Astrocyte of the cerebellum (primary cell): ENCODE data around the gene PDHA2.

ENCODE experiments used
- DNase-seq: peaks from one replicate; pipeline ENCODE4 v3.0.0-alpha.2; 2011; ENCODE audit warnings: low read depth
- H3K4me3 ChIP-seq: 2 replicates; pipeline ENCODE4 v1.5.1; 2011; ENCODE audit warnings: mild to moderate bottlenecking, low read depth, low read length, moderate library complexity
- CTCF ChIP-seq: IDR thresholded peaks from 2 replicates; pipeline ENCODE4 v1.5.1; 2012; ENCODE audit warnings: low read length, low read depth, moderate library complexity, mild to moderate bottlenecking; ENCODE audit errors: missing control alignments
- in situ Hi-C: cut with HindIII; loops from 2 replicates; pipeline ENCODE4 v1.10.0; 2017; ENCODE audit warnings: low sequenced_read_pairs

Gene PDHA2

GRCh38 chr4:95839891-95840290 is at the start of gene PDHA2:
PDHA2 (plus strand) TSS chr4:95840093; CDS start chr4:95840151, 58 bp downstream.
- TF ChIP-seq CTCF = no peak
- H3K4me3 ChIP-seq = no peak within 1 kb of the TSS
- no peak for DNase-seq
- in situ Hi-C loops = no loop called here

DNA sequence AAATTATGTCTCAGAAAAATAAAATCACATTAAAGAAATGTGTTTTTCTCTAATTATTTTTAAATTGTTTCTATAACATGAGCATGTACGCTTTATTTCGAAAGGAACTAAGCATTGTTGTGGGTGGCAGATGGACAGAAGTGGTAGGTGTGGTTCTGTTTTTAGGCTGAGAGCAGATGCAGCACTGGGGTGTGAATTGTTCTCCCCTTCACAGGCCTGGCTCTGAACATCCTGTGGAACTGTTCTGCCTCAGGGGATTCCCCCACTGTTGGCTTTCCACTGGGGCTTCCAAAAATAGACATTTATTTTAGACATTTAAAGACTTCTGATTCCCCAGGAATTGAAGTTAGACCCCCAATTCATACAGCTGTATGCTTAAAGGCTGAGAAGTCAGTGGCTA is 41.9 kb upstream of the PDHA2 start:
- DNase-seq = no peak
- no peak for TF ChIP-seq CTCF
- no peak overlapping the region for H3K4me3 ChIP-seq
- in situ Hi-C loops = no loop called here

- in situ Hi-C loops = no loop called here
- no peak overlapping the region for H3K4me3 ChIP-seq
- TF ChIP-seq CTCF = no peak
- no peak for DNase-seq
Observed at GRCh38 chr4:95798727-95799126, 41.2 kb upstream of the PDHA2 start.

DNA sequence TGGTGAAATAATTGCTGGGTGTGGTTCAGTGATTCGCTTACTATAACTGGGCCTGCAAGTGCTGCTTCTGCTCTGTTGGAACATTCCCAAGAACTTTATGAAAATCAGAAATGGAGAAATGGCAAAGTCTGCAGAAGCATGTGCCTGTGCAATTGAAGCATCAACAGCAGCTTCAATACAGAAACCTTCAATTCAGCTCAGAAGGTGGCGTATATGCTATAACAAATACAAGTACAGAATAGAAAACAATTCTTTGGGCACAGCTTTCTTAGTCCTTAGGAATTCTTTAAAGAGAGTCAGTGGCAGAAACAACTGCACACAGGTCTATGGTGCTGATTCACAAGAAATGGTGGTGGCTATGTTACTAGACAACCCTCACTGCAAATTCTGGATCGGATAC is 18.0 kb upstream of the PDHA2 start:
- no peak overlapping the region for H3K4me3 ChIP-seq
- in situ Hi-C loops = no loop called here
- no peak for DNase-seq
- TF ChIP-seq CTCF = no peak

DNA sequence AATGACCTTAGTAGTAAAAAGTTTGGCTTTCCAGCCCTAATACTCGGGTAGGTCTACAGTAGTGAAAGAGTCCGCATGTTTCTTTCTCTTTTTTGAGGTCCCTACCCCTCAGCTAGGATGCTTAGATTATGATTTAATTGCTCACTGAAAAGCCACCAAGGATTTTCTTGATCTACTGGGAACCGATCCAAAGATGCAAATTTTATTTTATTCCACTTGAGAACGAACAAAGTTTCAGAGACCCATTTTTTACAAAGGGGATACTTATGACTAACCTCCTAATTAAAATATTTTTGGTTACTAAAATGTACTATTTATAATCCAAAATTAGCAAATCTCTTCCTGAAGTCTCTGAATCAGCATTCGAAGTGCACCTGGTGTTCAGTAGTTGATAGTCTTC is 14.3 kb upstream of the PDHA2 start:
- no peak for TF ChIP-seq CTCF
- H3K4me3 ChIP-seq = no peak overlapping the region
- no peak for DNase-seq
- in situ Hi-C loops = no loop called here

- in situ Hi-C loops = no loop called here
- H3K4me3 ChIP-seq = no peak overlapping the region
- TF ChIP-seq CTCF = no peak
- DNase-seq = no peak
Observed at GRCh38 chr4:95830651-95831050, 9.2 kb upstream of the PDHA2 start.

DNA sequence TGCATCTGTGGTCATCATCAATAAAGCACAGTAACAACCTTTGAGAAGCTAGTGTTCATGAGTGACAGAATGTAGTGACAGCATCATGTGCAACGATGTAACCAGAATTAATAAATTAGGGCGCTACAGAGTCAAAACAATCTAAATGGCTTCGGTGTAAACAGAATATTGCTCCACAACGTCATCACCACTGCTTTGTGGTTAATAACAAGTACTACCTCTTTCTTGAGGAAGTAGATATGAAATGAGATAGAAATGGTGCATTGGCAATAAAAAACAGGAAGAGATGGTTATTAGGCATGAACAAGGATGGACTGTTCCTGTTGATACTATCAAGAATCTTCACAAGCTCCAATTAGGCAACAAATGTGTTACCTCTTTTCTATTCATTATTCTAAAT is 8.7 kb upstream of the PDHA2 start:
- TF ChIP-seq CTCF = no peak
- no peak for DNase-seq
- H3K4me3 ChIP-seq = no peak overlapping the region
- in situ Hi-C loops = no loop called here
